Neutrophil (primary cell): Measurements from ENCODE around the gene WFDC9.
"Not testable (repeated sequence)": the region's sequence is repeated elsewhere in the genome, so short reads cannot be mapped to it uniquely, and the experiment has no call there.

ENCODE experiments used
- H3K27ac ChIP-seq: fragments of 200-600 bp; sonication (generic); 2 replicates; pipeline ENCODE4 v1.5.1; 2016; ENCODE audit warnings: mild to moderate bottlenecking, moderate library complexity
- H3K27me3 ChIP-seq: fragments of 200-600 bp; sonication (generic); 2 replicates; pipeline ENCODE4 v1.6.0; 2016; ENCODE audit warnings: mild to moderate bottlenecking
- H3K36me3 ChIP-seq: fragments of 200-600 bp; sonication (generic); 2 replicates; pipeline ENCODE4 v1.5.1; 2017
- H3K4me1 ChIP-seq, 2 experiments: fragments of 200-600 bp in 1 of 2; sonication (generic) in 1 of 2; 1 replicate in 1 of 2; 2 replicates in 1 of 2; pipeline versions ENCODE4 v1.5.1 to v1.6.1; 2013 to 2016; ENCODE audit warnings: low read depth in 1 of 2, low read length in 1 of 2, mild to moderate bottlenecking in 1 of 2, moderate library complexity in 1 of 2; ENCODE audit not compliant: control insufficient read depth in 1 of 2, insufficient read depth in 1 of 2
- H3K4me3 ChIP-seq, 2 experiments: fragments of 200-600 bp in 1 of 2; sonication (generic) in 1 of 2; 1 replicate in 1 of 2; 2 replicates in 1 of 2; pipeline ENCODE4 v1.5.1; 2013 to 2016; ENCODE audit warnings: low read depth in 1 of 2, low read length in 1 of 2, mild to moderate bottlenecking in 1 of 2, moderate library complexity in 1 of 2
- H3K9me3 ChIP-seq: fragments of 200-600 bp; sonication (generic); 2 replicates; pipeline ENCODE4 v1.5.1; 2016
- TF ChIP-seq, protein P1 (sequence below): fragments of 200-600 bp; sonication (generic); IDR thresholded peaks from 2 replicates; pipeline ENCODE4 v1.5.1; 2016; ENCODE audit warnings: antibody characterized with exemption

Gene WFDC9

DNA sequence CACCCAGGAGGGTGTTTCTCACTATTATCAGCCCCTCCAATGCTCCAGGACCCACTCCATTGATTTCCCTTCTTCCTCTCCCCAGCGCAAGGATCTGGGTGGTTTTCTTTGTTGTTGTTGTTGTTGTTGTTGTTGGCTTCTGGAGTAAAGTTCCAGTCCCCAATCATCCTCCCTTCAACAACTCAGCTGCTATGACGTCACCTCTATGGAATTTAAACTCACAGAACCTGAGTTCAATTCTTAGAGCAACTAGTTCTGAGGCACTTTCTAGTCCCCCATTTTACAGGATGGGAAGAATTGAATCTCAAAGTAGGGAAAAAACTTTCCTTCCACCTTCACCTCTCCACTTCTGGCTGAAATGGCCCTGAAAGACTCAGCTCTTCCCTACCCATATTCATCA is 42.3 kb downstream of the WFDC9 start:
- Histone ChIP-seq H3K27ac (no peak overlapping the region), H3K4me1 (no peaks in the 10 kb centered on the region), H3K27me3 (peaks cover 22% of the 10 kb centered on the region), H3K36me3 (no peaks in the 10 kb centered on the region), H3K4me3 (no peak overlapping the region), H3K9me3 (no peaks in the 10 kb centered on the region)
- TF ChIP-seq, protein P1, sequence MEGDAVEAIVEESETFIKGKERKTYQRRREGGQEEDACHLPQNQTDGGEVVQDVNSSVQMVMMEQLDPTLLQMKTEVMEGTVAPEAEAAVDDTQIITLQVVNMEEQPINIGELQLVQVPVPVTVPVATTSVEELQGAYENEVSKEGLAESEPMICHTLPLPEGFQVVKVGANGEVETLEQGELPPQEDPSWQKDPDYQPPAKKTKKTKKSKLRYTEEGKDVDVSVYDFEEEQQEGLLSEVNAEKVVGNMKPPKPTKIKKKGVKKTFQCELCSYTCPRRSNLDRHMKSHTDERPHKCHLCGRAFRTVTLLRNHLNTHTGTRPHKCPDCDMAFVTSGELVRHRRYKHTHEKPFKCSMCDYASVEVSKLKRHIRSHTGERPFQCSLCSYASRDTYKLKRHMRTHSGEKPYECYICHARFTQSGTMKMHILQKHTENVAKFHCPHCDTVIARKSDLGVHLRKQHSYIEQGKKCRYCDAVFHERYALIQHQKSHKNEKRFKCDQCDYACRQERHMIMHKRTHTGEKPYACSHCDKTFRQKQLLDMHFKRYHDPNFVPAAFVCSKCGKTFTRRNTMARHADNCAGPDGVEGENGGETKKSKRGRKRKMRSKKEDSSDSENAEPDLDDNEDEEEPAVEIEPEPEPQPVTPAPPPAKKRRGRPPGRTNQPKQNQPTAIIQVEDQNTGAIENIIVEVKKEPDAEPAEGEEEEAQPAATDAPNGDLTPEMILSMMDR, result no peak

DNA sequence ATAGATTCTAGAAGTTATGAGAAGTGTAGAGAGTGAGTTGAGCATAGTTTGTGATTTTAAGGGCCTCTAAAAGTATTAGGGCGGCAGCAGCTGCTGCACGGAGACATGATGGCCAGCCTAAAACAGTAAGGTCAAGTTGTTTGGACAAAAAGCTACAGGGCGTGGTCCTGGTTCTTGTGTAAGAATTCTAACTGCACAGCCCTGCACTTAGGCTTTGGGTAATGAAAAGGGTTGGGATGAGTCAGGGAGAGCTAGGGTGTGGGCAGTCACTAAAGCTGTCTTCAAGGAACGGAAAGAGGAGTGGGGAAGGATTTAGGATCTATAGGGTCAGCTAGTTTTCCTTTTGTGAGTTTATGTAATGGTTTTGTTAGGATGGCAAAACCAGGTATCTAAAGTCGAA is 45.1 kb downstream of the WFDC9 start:
- H3K27me3 ChIP-seq, result peaks cover 36% of the 10 kb centered on the region
- H3K36me3 ChIP-seq, H3K4me3 ChIP-seq, H3K4me1 ChIP-seq, H3K9me3 ChIP-seq, H3K27ac ChIP-seq: not testable (repeated sequence)

DNA sequence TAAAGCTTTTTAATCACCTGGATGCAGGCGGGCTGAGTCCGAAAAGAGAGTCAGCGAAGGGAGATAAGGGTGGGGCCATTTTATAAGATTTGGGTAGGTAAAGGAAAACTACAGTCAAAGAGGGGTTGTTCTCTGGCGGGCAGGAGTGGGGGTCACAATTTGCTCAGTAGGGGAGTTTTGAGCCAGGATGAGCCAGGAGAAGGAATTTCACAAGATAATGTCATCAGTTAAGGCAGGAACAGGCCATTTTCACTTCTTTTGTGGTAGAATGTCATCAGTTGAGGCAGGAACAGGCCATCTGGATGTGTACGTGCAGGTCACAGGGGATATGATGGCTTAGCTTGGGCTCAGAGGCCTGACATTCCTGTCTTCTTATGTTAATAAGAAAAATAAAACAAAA is 46.8 kb downstream of the WFDC9 start:
- H3K4me3 ChIP-seq, H3K27ac ChIP-seq, H3K36me3 ChIP-seq, H3K4me1 ChIP-seq, H3K9me3 ChIP-seq: not testable (repeated sequence)
- peaks cover 39% of the 10 kb centered on the region for H3K27me3 ChIP-seq

DNA sequence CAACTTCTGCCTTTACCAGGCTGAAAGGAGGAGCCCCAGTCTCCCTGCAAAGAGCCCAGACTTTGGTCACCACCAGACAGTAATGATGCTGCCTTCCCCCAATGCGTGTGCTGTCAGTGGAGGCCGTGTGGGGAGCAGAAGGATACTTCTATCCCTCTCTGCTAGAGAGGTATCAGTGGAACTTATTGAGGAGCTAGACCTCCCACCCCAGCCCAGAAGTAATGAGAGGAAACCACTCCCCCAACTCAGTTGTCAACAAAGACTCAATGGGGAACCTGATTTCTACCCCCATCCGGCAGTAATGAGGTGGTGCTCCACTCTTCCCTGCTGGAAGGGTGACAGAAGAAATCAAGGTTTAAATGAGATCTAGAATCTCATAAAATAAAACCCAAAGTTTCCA is 47.6 kb downstream of the WFDC9 start:
- TF ChIP-seq, protein P1, result no peak
- H3K27me3 ChIP-seq, result peaks cover 46% of the 10 kb centered on the region
- H3K27ac ChIP-seq, result no peak overlapping the region
- no peaks in the 10 kb centered on the region for H3K4me1 ChIP-seq
- no peaks in the 10 kb centered on the region for H3K9me3 ChIP-seq
- H3K4me3 ChIP-seq, result no peak overlapping the region
- no peaks in the 10 kb centered on the region for H3K36me3 ChIP-seq

DNA sequence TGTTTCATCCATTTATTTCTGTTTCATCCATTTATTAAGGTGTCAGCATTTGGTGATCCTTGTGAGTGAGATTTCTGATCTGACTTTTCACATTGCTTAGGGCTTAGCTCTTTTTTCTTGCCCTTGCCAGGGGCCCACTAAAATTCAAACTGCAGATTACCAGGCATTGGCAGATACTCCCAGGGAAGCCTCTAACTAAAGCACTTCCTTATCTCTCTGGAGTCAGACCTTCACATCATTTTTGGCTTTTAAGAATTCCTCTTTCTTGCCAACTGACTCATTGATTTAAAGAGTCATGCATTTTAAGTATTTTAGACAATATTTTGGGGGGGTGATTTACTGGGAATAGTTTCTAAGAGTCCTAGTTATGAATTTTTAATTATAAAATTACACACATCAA is 49.4 kb downstream of the WFDC9 start:
- Histone ChIP-seq H3K27ac (no peak overlapping the region), H3K27me3 (peaks cover 48% of the 10 kb centered on the region), H3K4me1 (no peaks in the 10 kb centered on the region), H3K36me3 (no peaks in the 10 kb centered on the region), H3K4me3 (no peak overlapping the region), H3K9me3 (no peaks in the 10 kb centered on the region)
- TF ChIP-seq, protein P1, result no peak

DNA sequence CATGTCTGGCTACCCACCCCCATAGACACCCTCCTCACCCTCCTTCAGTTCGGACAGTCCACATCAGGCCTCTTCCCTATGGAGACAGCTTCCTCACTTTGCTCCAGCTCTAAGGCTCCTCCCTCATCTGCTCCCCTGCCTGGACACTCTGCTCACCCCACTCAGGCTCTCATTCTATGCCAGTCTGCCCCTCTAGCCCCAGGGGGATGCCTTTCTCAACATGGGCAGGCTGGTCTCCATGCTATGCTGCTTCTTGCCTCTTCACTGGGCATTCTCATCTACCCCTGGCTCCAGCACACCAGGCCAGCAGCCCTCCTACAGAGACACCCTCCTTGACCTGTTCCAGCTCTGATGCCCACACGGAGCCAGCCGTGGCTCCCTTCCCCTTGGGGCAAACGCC is 51.9 kb downstream of the WFDC9 start, which contains the start of gene WFDC8:
TSS of gene WFDC8 (minus strand) at position 101 of the 400 bp plus-strand sequence. CDS start at position 64, 37 bp downstream.
- Histone ChIP-seq H3K4me1 (no peaks in the 10 kb centered on the region), H3K4me3 (no peak within 1 kb of the TSS), H3K36me3 (no peaks in the 10 kb centered on the region), H3K27ac (no peak within 1 kb of the TSS), H3K27me3 (peaks cover 45% of the 10 kb centered on the region), H3K9me3 (no peaks in the 10 kb centered on the region)
- TF ChIP-seq, protein P1, result no peak

DNA sequence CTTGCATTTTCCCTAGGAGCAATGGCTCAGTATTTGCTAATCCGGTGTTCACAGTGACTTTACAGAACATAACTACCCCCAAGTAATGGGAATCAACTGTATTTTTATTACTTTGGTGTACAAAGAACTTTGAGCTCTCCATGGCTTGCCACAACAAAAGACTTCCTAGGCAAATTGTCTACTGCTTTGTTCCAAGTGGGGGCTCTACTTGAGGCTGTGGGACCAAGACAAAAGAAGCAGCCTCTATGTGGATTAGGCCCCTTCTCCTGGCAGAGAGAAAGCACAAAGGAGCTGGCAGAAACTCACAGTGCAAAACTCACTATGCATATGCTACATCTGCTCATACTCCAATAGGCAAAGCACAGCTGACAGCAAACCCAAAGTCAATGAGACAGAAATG is 52.9 kb downstream of the WFDC9 start:
- Histone ChIP-seq H3K27ac (no peak overlapping the region), H3K4me3 (no peak overlapping the region), H3K9me3 (no peaks in the 10 kb centered on the region), H3K27me3 (peaks cover 38% of the 10 kb centered on the region), H3K36me3 (no peaks in the 10 kb centered on the region), H3K4me1 (no peaks in the 10 kb centered on the region)
- TF ChIP-seq, protein P1, result no peak
